Lung microvascular endothelial cell (primary cell): ENCODE data around the gene CERS6. TPM values are rescaled to one million over a fixed set of nuclear protein-coding genes. Genes with fewer than 3 reads are reported as not detected.
A peak's percentile ranks its signal among the peaks of the same experiment; 100 is the strongest.

Source experiments
- DNase-seq, 2 donors: peaks; one replicate each; pipeline versions ENCODE4 v3.0.0 to v3.0.0-alpha.2; 2010; ENCODE audit warnings: low read depth in 2 of 2
- total RNA-seq: library from RNA; depleted of rRNA; stranded (reverse); fragments of >200 nt; gene quantifications from 2 replicates; pipeline ENCODE4 v1.2.1, GENCODE V29; 2014

Gene CERS6
- total RNA-seq, 1 donor from 2014 or later: 44.6 TPM

GRCh38 chr2:168694866-168695265, 238.8 kb downstream of the CERS6 start:
- no peak for DNase-seq

- no peak for DNase-seq
Measured at GRCh38 chr2:168697668-168698121, 241.6 kb downstream of the CERS6 start.

- DNase-seq: no peak
Measured at GRCh38 chr2:168698969-168699368, 242.9 kb downstream of the CERS6 start.

GRCh38 chr2:168699844-168700417, 243.9 kb downstream of the CERS6 start:
- no peak for DNase-seq

- DNase-seq: no peak
Measured at GRCh38 chr2:168700615-168701245, 244.7 kb downstream of the CERS6 start.

GRCh38 chr2:168702579-168702978, 246.5 kb downstream of the CERS6 start:
- DNase-seq: no peak

GRCh38 chr2:168703926-168704325, 247.9 kb downstream of the CERS6 start:
- DNase-seq: no peak

- peak; percentile 37 to 65 for DNase-seq
Measured at GRCh38 chr2:168705534-168706470, 249.7 kb downstream of the CERS6 start.

- DNase-seq: no peak
Measured at GRCh38 chr2:168706806-168707205, 250.7 kb downstream of the CERS6 start.

- no peak for DNase-seq
Measured at GRCh38 chr2:168708080-168708479, 252.0 kb downstream of the CERS6 start.

GRCh38 chr2:168710754-168711467, 254.8 kb downstream of the CERS6 start:
- DNase-seq: no peak

GRCh38 chr2:168712053-168712452, 256.0 kb downstream of the CERS6 start:
- no peak for DNase-seq

GRCh38 chr2:168713325-168713724, 257.3 kb downstream of the CERS6 start:
- DNase-seq: no peak

- no peak for DNase-seq
Measured at GRCh38 chr2:168715849-168716248, 259.8 kb downstream of the CERS6 start.

- no peak for DNase-seq
Measured at GRCh38 chr2:168716839-168717238, 260.8 kb downstream of the CERS6 start.

GRCh38 chr2:168717790-168718502, 261.9 kb downstream of the CERS6 start:
- DNase-seq: peak in 1 of 2 donors; percentile 48

- no peak for DNase-seq
Measured at GRCh38 chr2:168718622-168719021, 262.6 kb downstream of the CERS6 start.

- no peak for DNase-seq
Measured at GRCh38 chr2:168719446-168719845, 263.4 kb downstream of the CERS6 start.

GRCh38 chr2:168722592-168722991, 266.5 kb downstream of the CERS6 start:
- peak; percentile 45 to 98 for DNase-seq

- DNase-seq: no peak
Measured at GRCh38 chr2:168723275-168723899, 267.3 kb downstream of the CERS6 start.

GRCh38 chr2:168726375-168726774, 270.3 kb downstream of the CERS6 start:
- DNase-seq: no peak
